GM12878 (cell line): ENCODE results near the gene TM7SF3.

Experiments
- CTCF ChIP-seq, 3 experiments: IDR thresholded peaks in 2 of 3; conservative IDR thresholded peaks in 1 of 3; 2 replicates each; pipeline ENCODE4 v1.5.1; 2011; ENCODE audit warnings: low read depth in 3 of 3, low read length in 3 of 3, mild to moderate bottlenecking in 3 of 3, control low read depth in 2 of 3, moderate library complexity in 2 of 3, inconsistent platforms in 1 of 3, mixed read lengths in 1 of 3; ENCODE audit not compliant: control insufficient read depth in 2 of 3, insufficient read depth in 1 of 3; ENCODE audit errors: extremely low read depth in 1 of 3
- EP300 ChIP-seq, 2 experiments: fragments of 150-350 bp in 1 of 2; IDR thresholded peaks; 2 replicates each; pipeline ENCODE4 v1.6.1; 2011 to 2012; ENCODE audit warnings: low read depth in 2 of 2, low read length in 2 of 2, borderline replicate concordance in 1 of 2, improper control_type of control experiment in 1 of 2, inconsistent platforms in 1 of 2; ENCODE audit not compliant: control insufficient read depth in 1 of 2
- NR2C1 ChIP-seq: fragments of 450-650 bp; IDR thresholded peaks from 2 replicates; pipeline ENCODE4 v1.6.1; 2017; ENCODE audit warnings: antibody characterized with exemption, mild to moderate bottlenecking, moderate library complexity
- POLR2A ChIP-seq: IDR thresholded peaks from 2 replicates; pipeline ENCODE4 v1.6.1; 2011; ENCODE audit warnings: low read depth, mild to moderate bottlenecking, low read length
- SIN3A ChIP-seq: IDR thresholded peaks from 2 replicates; pipeline ENCODE4 v1.6.1; 2012; ENCODE audit warnings: low read depth, low read length, improper control_type of control experiment

GRCh38 chr12:26963413-26963812 lies 50.8 kb downstream of the TM7SF3 start:
- TF ChIP-seq NR2C1 (no peak), EP300 (IDR thresholded peaks at IDR 0.05; ENCODE audit: borderline replicate concordance in 1 of 2, control insufficient read depth in 1 of 2, low read depth in 2 of 2, low read length in 2 of 2) (no peak), POLR2A (no peak), CTCF (IDR thresholded peaks at IDR 0.05 in 2 of 3, conservative IDR thresholded peaks at IDR 0.05 in 1 of 3; ENCODE audit: control insufficient read depth in 2 of 3, extremely low read depth in 1 of 3, insufficient read depth in 1 of 3, low read depth in 3 of 3, low read length in 3 of 3) (no peak), SIN3A (no peak)
